Cerebellar cortex (tissue), 1 donor: ENCODE data around the gene GPR176.

Source experiments
- DNase-seq: peaks from one replicate; pipeline ENCODE4 v3.0.0-alpha.2; 2015; ENCODE audit warnings: low spot score

GPR176 gene

GRCh38 chr15:39919748-39920509 is at the start of gene GPR176:
TSS of gene GPR176 (minus strand) at chr15:39920266. CDS start at chr15:39920026, 240 bp downstream.
- peak; percentile 67 for DNase-seq

DNA sequence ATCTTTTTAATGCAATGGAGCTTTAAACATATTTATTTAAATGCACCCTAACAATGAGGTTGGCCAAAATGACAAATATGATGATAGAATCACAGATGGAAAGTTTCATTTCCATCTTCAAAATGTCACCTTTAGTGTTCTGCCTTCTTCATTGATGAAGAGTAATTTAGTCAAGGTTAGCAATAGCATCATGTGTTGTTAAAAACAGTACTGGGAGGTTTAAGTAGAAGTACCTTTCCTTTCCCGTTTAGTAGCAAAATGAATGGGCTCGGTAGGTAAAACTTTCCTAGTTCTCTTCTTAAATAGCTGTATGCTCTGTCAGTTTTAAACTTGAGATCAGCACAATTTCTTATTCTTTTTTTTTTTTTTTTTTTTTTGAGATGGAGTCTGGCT is 48.9 kb upstream of the GPR176 start:
- no peak for DNase-seq

DNA sequence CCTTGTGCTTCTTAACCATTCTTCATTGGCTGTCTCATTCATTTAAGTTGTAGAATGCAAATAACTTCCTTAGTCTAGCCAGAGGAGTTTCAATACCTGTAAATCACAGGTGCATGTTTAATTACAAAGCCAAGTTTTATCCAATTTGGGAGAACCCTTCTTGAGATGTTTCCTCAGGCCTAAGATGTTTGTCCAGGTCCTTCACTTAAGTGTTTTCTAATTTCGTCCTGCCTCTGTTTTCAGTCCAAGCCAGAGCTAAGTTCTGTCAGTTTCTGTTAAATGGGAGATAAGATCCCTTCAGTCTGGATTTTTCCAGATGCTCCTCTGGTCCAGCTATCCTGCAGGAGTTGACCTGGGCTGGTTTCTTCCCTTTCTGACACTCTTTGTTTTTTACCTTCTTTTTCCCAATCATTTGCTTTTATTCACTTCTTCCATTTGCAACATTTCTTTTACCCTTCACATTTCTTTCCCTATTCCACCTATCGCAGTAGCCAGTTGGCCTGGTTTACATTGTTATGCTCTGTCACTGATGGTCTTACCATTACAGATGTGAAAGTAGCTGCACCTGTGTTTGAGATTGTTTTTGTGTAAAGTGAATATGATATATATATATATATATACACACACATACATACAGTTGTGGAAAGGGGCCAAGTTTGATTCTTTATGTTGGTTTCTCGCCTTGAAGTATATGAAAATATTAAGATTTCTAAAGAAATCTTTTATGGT is 48.4 kb upstream of the GPR176 start:
- no peak for DNase-seq

- no peak for DNase-seq
Measured at GRCh38 chr15:39966521-39966920, 46.5 kb upstream of the GPR176 start.

DNA sequence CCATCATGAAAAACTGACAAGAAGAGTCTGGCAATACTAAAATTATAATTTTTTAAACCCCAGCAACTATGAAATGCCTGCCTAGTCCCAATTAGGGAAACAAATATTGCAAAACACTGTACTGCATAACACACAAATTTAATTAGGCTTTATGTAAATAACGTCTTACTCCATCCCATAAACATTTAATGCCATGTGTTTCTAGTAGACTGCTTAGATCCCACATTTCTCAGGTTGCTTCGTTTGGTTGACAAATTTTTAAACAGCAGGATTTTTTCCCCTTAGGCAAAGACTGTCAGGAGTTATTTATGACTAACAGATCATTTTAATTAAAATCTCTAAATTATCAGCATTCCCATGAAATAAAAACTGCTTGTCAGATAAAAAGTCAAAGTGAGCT is 43.7 kb upstream of the GPR176 start:
- no peak for DNase-seq

DNA sequence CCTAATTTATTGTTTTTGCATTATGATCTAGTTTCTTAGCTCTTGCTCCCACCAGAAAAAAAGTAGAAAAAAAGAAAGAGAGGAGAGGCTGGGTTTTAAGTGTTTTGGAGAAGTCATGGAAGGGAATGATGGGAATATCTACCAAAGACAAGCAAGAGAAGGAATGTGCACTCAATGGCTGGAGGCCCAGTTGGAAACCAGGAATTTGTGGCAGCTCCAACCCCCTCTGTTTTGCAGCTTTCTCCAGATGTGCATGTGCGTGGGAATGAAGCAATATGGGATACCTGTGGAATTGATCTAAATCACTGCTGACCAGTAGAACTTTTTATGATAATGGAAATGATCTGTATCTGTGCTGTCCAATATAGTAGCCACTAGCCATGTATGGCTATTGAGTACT is 41.0 kb upstream of the GPR176 start:
- no peak for DNase-seq

DNA sequence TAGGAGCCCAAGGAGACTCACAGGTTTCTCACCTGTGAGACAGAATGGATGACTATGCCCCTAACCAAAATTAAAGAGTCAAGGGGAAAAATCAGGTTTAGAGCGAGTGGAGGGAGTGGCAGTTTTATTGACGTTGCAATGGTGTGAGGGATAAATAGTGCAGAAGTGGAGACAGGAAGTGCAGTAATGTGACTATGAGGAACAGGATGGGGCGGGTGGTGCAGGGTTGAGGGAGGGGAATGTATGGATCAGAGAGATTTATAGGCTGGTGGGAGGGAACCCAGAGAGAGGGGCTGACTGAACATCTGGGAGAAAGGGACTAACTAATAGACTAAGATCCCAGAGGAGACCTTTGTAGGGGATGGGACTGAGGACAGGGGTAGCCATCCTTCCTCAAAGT is 40.3 kb upstream of the GPR176 start:
- DNase-seq: no peak

DNA sequence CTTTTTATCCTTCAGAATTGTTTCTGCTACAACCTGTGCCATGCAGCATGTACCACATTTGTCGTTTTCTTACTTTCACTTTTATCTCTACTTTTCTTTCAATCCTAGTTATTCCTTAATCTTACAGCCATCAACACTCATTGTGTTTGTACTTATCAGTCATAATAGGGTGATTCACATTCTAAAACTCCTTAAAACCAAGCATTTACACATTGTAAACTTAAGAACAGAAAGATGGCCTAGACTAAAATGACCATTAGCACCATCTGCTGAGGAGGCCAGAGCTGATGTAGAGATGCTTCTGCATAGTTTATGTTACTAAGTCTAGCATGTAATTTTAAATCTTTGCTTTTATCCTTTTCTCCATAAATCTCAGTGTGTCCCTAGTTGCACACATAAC is 39.3 kb upstream of the GPR176 start:
- DNase-seq: no peak

DNA sequence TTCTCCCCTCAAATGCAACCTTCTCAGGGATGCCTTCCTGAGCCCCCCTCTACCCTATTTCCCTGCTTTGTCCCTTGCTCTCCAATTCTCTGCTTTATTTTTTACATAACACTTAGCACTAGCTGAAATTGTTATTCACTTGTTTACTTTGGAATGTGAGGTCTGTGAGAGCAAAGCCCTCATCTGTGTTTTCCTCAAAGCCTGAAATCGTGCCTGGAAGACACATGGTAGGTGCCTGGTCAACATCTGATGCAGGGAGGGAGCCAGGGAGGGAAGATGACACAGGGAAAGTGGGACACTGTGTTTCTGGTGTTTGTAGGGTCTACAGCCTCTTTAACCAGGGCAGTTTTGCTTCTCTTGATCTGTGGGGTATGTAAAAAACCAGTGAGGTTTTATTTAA is 37.4 kb upstream of the GPR176 start:
- DNase-seq: no peak

GRCh38 chr15:39953521-39953920 is 33.5 kb upstream of the GPR176 start:
- DNase-seq: no peak

DNA sequence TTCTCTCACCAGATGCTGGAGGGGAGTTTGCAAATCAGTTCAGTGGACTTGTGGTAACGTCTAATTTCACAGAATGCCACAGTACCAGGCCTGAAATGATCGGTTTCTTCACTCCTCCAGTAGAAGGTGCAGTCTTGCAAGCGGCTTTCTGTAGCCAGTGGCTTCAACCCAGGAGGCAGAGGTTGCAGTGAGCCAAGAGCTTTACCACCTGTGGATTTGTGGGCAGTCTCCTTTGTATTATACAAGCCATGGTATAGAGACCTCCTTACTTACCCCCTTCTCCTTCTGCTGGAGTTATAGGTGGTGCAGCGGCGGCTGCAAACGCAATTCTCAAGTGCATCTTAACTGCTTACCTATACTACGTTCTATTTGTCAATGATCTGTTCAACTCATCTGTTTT is 31.5 kb upstream of the GPR176 start:
- no peak for DNase-seq

DNA sequence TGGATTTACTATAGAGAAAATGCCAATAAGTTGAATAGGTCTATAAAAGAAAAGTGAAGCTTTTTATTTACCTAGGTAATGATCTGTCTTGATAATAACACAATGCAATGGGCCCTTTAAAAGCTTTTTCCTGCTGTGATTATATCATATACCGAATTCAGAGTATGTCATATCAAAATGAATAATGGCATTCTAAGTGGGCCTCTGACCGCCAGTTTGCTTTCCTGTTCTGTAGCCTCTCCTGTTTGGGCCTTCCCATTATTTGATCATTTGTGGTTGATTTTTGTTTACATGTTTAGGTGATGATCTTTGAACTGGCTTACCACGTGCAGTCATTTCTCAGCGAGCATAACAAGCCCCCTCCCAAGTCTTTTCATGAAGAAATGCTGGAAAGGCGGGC is 28.8 kb upstream of the GPR176 start:
- no peak for DNase-seq

DNA sequence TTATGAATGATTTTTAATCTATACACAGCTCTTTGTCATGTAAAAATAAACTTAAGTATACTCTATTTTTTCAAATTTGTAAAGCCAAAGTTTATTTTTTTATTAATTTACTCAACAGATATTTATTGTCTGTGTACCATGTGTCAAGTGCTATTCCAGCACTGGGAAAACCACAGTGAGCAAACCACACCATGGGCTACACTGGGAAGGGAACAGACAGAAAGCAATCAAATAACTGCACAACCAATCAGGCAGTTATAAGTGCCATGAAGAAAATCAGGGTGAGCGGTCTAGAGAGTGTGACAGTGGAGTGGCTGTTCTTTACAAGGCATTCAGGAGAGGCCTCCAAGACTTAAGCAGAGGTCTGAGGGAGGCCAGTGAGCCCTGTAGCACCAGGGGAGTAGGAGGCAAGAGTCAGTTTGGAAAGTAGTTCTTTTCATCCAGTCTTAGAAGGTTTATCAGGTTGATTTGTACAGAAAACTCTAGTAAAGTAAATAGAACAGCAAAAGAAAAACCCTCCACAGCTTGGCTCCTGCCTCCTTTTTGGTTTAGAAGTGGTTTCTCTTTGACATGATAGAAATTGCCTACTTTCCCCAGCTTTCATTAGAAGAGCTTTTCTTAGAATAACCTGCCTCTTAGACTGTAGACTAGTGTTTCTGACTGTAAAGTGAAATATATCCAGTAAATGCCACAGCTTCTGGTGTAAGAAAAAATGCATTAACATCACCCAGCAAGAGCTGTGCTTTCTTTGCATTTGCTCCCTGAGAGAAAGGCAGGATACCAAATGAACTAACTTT is 27.5 kb upstream of the GPR176 start:
- no peak for DNase-seq

GRCh38 chr15:39946862-39947261 is 26.8 kb upstream of the GPR176 start:
- no peak for DNase-seq

GRCh38 chr15:39944726-39945125 is 24.7 kb upstream of the GPR176 start:
- DNase-seq: no peak

DNA sequence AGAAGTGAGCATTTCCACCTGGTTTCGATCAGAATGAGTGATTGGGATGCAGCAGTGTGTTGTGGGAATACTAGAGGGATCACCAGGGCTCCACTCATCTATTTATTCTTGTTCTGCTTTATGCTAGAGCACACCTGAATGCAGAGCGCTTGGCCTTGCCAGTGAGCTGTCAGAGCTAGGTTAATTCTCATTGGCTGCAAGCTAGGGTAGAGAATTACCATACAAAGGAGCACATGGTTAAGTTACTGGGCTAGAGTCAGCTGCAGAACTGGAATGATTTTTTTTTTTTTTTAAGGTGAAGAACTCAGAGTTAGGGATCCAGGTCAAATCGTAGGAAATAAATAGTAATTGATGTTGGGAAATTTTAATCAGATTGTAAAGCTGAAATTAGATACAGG is 22.7 kb upstream of the GPR176 start:
- DNase-seq: no peak

DNA sequence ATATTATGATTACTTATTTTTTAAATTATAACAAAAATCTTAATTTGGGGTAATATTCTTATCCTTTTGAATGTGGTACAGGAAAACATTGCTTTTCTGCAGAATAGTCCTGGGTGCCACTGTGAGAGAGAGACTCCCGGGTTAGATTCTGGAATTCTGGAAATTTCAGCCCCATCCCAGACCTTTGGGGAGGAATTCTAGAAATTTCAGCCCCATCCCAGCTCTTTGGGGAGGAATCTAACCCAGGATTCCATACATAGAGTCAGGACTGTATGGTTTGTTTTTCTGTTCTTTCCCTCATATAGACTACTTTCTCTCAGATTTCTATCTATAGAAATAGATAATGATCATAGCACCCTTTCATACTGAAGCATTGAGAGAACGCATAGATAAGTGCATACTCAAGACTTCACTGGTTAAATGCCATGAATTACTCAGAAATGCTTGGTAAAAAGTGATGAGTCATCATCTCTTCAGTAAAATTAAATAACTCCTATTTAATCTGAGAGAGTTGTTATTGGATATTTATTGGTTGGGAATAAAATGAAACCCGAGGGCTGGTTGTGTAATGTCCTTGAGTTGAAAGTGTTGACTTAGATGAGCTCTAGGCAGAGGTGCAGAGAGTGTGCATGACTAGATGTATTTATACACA is 22.2 kb upstream of the GPR176 start:
- no peak for DNase-seq

GRCh38 chr15:39939487-39940452 is 19.7 kb upstream of the GPR176 start:
- no peak for DNase-seq

GRCh38 chr15:39937696-39938095 is 17.6 kb upstream of the GPR176 start:
- DNase-seq: no peak

- no peak for DNase-seq
Measured at GRCh38 chr15:39936681-39937080, 16.6 kb upstream of the GPR176 start.

GRCh38 chr15:39936187-39936586 is 16.1 kb upstream of the GPR176 start:
- DNase-seq: no peak
